Hematopoietic multipotent progenitor cell treated with erythropoietin and hydrocortisone succinate and interleukin-3 and kit ligand, for 8 days (in vitro differentiated cells): ENCODE data around the gene SMARCAD1.
A peak's percentile ranks its signal among the peaks of the same experiment; 100 is the strongest.
"Not testable (repeated sequence)": the region's sequence is repeated elsewhere in the genome, so short reads cannot be mapped to it uniquely, and the experiment has no call there.

Experiments used
- DNase-seq: peaks from one replicate; pipeline ENCODE4 v3.0.0-alpha.2; 2015

Gene SMARCAD1

DNA sequence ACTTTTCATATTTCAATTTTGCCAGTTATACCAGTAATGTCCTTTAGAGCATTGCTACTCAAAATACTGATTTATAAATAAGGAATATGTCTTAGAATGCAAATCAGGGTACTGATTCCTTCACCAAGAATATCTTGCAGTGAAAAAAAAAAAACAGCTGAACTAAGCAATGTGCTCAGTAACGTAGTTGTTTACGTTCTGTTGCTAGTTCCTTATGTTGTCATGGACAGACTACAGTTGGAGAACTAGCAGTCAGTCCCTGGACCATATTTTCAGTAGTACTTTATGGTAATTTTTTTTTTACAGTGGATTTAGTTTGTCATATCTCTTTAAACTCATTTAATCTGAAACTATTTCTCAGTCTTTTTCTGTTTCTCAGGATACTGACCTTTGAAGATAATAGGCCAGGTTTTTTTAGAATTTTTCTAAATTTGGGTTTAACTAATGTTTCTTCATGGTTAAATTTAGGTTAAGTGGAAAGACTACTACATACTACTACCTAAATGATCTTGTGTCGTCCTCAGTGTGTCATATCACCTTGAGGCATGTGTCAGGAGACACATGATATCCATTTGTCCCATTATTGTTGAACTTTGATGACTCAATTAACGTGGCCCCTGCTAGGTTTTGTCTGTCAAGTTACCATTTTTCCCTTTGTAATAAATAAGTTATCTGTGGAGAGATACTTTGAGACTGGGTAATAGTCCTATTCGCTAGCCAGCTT is 21.0 kb downstream of the SMARCAD1 start:
- no peak for DNase-seq

DNA sequence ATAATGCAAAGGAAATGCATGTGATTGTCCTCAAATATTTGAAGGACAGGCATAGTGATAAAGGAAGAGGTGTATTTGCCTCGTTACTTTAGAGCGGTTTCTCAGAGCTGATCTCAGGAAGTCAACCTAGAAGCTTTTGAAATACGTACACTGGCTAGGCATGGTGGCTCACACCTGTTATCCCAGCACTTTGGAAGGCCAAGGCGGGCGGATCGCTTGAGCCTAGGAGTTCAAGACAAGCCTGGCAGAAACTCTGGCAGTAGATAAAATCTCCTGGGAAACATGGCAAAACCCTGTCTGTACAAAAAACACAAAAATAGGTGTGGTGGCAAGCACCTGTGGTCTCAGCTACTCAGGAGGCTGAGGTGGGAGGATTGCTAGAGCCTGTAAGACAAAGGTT is 24.9 kb downstream of the SMARCAD1 start:
- DNase-seq = no peak

- DNase-seq = no peak
Observed at GRCh38 chr4:94235825-94236224, 28.2 kb downstream of the SMARCAD1 start.

DNA sequence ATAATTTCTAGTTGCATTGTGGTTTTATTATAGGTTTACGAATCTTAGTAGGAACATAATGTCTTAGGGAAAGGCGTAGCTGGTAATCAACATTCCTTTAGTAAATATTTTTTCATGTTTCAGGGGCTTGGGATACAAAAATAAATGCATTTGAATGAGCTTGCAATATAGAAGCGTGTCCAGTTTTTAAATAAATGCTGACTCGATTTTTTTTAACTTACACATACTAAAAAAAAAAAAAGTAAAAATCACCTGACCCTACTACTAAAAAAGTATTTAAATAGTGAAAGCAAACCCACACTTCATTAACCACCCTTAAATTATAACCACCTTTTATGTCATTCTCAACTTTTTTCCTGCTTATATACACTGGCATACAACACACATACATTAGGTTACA is 29.6 kb downstream of the SMARCAD1 start:
- DNase-seq = no peak

GRCh38 chr4:94238160-94238559 is 30.5 kb downstream of the SMARCAD1 start:
- DNase-seq = no peak

- DNase-seq = no peak
Observed at GRCh38 chr4:94240384-94240783, 32.7 kb downstream of the SMARCAD1 start.

DNA sequence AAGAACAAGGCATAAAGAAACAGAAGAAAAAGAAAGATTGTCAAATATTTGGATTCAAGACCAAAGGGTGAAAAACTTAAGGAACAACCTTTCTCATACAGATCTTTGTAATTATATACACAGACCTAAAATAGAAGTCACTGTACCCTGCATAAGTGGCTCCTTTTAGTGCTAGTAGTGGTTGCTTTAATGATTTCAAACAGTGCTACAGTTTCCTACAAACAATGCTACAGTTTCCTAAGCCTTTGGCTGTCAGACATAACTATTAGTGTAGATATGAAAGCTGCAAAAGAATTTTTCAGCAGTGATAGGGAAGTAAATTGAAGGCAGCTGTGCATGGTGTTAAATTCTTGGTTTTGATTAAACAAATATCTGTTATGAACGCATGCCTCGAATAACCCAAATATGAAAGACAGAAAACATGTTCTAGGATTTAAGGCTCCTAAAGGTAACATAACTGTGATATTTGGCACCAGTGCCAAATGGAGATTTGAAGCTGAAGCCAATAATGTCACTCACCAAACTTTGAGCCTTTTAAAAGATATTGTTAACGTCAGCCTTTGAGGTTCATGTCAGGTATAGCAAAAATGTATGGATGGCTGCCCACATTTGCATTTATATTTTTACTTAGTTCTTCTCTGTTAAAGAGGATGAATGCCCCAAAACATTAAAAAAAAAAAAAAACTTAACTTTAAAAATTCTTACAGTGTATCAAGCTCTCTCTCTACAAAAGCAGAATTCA is 36.6 kb downstream of the SMARCAD1 start:
- no peak for DNase-seq

DNA sequence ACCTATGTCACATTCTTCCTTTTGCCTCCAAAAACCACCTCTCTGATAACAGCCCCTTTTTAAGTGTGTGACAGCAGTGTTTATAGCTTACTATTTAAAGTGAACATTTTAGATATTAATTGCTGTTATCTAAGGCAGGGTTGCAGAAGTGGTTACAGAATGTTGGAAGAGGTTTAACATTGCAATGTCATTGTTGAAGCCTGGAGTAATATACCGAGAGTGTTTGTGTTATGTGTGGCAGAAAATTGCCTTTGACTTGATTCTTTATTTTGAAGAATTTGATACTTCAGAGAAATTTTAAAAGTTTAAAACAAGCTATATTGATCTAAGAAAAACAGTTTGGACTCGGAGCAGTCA is 37.1 kb downstream of the SMARCAD1 start:
- DNase-seq = no peak

DNA sequence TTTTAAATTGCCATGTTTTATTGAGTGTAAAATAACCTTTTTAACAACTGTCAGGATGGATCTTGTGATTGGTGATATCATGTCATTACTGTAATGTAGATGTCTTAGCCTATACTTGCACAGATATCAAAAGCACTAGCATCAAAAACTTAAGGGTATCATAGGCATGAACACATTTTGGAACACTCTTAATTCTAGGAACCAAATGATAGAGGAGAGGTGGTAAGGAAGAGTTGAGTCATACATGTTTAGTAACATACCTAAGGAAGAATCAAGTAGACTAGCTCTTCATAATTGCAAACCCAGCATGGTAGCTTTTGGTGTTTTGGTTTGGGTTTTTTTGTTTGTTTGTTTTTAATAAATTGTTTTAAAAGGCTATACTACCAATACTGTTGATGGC is 43.4 kb downstream of the SMARCAD1 start:
- DNase-seq = no peak

GRCh38 chr4:94253036-94253435 is 45.4 kb downstream of the SMARCAD1 start:
- no peak for DNase-seq

DNA sequence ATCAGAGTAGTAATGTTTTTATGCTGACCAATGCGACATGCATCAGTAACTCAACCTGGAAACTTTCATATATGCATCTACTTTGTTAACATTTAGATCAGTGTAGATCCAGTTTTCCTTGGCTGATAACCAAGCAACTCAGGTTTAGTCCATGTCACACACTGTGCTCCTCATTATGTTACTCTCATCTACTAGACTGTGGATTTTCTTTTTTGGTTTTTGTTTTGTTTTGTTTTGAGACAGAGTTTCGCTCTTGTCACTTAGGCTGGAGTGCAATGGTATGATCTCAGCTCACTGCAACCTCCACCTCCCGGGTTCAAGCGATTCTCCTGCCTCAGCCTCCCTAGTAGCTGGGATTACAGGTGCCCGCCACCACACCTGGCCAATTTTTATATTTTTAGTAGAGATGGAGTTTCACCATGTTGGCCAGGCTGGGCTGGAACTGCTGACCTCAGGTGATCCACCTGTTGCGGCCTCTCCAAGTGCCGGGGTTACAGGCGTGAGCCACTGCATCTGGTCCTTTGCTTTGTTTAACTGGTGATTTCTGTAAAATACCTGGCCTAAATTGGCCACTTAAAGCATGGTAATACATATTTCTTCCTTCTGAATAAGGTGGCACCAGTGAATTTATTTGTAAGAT is 48.6 kb downstream of the SMARCAD1 start:
- DNase-seq = no peak

- peak; percentile 32 for DNase-seq
Observed at GRCh38 chr4:94256828-94257227, 49.2 kb downstream of the SMARCAD1 start.

DNA sequence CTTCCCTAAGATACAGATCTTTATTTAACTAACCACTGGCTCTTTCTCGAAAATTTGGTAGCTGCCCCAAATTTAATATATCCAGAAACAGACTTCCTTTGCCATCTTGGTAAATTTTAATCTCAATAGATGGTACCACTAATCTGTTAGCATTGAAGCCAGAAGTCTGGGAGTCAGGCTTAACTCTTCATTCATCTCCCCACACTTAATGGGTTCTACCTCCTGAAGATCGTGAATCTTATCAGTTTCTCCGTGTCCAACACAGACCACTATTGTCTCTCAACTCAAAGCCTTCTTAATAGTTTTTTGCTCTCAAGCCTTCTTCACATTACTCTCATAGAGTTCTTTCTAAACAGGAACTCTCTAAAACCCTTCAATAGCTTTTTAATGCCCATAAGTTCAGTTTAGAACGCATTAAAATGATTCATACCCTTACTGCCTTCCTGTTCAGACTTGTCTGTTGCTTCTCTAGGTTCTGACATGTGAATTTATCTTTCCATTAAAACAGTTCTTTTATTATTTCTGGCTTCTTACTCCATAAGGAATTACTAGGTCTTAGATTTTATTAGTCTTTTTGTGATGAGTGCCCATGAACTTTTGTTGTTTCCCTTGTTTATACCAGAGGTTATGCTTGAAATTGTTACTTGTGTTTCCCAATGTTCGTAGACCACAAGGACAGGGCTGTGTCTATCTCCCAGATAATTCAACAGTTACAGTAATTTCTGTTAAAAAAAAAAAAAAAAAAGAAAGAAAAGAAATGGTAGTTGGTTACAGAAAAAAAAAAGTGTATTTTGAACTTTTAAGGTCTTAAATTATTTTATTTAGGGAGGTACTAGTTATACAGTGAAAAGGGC is 54.7 kb downstream of the SMARCAD1 start:
- no peak for DNase-seq

- no peak for DNase-seq
Observed at GRCh38 chr4:94267037-94267436, 59.4 kb downstream of the SMARCAD1 start.

DNA sequence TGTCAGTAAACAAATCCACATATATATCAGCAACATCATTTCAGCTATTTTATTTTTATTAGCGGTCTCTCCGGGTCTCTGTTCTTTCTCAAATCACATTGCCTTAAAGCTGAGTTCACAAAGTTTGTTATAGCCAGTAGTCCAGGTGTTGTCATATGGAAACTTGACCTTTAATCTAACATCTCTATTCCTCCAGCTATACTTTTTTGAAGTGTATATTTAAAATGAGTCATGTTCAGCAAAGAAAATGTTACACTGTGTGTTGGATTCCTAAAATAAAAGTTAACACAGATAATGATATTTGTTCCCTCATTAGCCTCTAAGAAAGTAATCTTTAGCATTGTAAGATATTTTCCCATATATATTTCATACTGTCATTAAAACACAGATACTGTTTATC is 63.6 kb downstream of the SMARCAD1 start:
- DNase-seq = no peak

- no peak for DNase-seq
Observed at GRCh38 chr4:94274912-94275311, 67.2 kb downstream of the SMARCAD1 start.

DNA sequence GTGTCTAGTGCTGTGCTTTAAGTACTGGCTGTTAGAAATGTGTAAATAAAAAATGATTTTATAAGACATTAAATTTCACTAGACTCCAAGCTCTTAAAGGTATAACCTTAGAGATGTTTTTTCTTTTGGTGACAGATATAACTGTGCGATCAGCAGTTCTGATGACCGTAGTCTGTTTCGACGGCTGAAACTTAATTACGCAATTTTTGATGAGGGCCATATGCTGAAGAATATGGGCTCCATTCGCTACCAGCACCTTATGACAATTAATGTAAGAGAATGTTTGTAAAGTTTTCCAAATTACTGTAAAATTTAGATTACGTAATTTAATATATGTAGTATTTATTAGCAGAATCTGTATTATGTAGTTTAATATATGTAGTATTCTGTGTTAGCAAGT is 68.5 kb downstream of the SMARCAD1 start:
- no peak for DNase-seq

DNA sequence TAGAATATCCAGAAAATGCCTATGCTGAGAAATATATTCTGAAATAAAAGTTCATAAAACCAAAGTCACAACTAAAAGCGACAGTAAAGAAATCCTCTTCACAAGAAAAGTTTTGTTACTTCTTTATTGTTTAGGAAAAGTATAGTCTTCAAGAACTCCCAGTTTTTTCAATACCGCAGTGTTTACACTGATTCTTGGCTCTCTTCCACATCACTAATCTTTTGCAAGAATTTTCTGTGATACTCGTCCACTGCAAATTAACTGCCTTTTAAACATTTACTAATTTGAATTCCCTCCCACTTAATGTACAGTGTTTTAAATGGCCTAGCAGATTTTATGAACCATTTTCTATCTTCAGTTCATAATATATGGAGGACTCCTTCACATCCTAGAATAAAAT is 69.9 kb downstream of the SMARCAD1 start:
- DNase-seq = no peak

DNA sequence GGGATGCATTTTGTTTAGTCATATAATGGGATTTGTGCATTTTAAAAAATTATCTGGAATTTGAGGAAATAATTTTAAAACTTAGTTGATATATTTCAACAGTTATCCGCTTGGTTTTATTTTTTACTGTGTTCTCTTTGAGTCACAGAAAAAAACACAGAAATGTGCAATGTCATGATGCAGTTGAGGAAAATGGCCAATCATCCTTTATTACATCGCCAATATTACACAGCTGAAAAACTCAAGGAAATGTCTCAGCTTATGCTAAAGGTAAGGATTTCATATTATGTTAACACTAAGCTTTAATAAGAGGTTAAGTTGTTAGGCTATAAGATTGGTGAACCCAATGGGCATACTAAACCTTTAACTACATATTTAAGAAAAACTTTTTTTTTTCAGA is 71.1 kb downstream of the SMARCAD1 start:
- DNase-seq = no peak

GRCh38 chr4:94284889-94285288 is 77.2 kb downstream of the SMARCAD1 start:
- DNase-seq = no peak

DNA sequence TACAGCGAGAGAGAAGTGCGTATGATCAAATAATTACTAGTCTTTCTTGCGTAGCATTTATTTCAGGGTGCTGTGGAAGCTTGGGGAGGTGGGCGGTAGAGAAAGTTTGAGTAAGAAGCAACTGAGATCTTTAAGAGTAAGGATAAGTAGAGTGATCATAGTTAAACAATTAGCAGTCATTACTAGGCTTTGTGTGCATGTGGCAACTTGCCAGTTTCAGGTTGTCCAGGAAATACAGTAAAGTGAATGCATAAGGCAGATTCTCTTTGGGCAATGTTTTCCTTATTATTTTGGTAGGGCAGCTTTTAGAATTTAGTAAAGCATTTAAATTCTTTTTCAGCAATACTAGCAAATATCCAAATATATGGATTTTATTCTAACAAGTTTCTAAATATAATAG is 78.0 kb downstream of the SMARCAD1 start:
- no peak for DNase-seq

- no peak for DNase-seq
Observed at GRCh38 chr4:94290245-94290644, 82.6 kb downstream of the SMARCAD1 start.

DNA sequence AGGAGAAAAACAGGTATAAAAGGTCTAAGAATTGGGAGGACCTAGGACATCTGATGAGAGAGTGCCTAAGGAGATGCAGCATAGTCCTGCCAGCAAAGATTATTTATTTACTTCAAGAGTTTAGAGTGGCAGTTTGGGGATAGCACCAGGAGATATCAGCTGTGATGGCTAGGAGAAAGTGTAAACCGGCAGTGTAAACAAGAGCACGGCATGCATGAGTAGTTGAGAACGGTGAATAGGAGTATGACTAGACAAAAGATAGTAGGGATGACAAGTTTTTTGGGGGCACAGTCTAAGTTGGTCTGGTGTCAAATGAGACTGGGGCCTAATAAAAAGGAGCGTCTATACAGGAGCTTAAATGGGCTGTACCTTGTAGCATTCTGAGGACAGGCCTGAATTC is 86.3 kb downstream of the SMARCAD1 start:
- not testable (repeated sequence) for DNase-seq
